ENCODE results near the gene MYRIP.

DNA sequence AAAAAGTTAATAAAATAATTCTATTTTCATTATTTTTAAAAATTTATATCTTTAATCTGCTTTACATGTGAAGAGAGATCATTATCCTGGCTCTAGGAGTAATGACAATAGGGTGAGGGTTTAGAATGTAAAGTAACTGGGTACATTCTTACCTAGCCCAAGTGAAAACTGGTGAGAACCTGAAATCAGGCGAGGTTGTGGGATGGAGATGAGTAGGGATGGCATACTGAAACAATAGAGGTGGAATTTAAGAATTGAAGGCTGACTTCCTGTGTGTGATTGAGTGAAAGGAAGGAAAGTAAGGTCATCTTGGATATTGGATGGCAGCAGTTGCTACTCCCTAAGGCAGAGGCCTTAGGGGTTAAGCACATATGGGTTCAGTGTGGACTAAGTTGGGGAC is 82.7 kb downstream of the MYRIP start:
- TF ChIP-seq, protein P1, sequence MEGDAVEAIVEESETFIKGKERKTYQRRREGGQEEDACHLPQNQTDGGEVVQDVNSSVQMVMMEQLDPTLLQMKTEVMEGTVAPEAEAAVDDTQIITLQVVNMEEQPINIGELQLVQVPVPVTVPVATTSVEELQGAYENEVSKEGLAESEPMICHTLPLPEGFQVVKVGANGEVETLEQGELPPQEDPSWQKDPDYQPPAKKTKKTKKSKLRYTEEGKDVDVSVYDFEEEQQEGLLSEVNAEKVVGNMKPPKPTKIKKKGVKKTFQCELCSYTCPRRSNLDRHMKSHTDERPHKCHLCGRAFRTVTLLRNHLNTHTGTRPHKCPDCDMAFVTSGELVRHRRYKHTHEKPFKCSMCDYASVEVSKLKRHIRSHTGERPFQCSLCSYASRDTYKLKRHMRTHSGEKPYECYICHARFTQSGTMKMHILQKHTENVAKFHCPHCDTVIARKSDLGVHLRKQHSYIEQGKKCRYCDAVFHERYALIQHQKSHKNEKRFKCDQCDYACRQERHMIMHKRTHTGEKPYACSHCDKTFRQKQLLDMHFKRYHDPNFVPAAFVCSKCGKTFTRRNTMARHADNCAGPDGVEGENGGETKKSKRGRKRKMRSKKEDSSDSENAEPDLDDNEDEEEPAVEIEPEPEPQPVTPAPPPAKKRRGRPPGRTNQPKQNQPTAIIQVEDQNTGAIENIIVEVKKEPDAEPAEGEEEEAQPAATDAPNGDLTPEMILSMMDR (IDR thresholded peaks at IDR 0.05 in 8 of 11, conservative IDR thresholded peaks at IDR 0.05 in 3 of 11) = no peak
- no peak for TF ChIP-seq POLR2A (IDR thresholded peaks at IDR 0.05)
